GM18870 (cell line): ENCODE measurements around the gene GRB10.

Experiments used
- ATAC-seq: cut with Tn5 transposase; IDR thresholded peaks from one replicate; pipeline ENCODE4 v1.9.1; 2021; ENCODE audit warnings: moderate library complexity; ENCODE audit not compliant: unreplicated experiment

The GRB10 gene

DNA sequence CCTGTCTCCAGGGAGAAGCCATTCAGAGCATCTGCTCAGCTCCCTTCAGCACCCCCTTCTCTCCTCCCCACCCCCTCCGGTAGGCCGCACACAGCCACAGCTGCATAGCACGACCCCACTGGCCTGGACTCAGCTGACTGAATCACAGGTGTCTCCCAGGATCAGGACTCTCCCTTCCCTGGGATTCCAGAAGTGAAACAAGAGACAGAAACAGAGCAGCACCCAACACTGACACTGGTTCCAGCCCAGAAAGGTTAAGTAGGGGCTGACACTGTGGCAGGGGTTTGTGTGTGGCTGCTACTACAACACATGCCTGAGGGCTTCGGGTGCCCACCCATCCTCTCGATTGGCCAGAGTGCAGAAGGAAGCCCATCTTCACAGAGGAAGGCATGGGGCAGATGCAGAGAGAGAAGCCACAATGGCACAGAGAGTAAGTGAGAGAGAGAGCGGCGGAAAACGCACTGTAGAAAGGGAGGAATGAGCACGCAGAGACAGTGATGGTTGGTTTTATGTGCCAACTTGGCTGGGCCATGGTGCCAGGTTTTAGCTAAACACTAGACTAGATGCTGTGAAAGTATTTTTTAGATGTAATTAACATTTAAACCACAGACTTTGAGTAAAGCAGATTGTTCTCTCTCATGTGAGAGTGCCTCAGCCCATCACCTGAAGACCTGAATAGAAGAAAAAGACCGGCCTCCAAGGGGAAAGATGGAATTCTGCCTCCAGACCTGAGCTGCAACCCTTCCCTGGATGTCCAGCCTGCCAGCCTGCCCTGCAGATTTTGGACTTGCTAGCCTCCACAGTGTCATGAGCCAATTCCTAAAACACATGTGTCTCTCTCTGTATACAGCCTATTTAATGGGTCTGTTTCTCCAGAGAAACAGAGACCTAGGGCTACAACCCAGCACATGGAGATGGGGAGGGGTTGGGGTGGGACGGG, 107.5 kb downstream of the GRB10 start:
- ATAC-seq = no peak

DNA sequence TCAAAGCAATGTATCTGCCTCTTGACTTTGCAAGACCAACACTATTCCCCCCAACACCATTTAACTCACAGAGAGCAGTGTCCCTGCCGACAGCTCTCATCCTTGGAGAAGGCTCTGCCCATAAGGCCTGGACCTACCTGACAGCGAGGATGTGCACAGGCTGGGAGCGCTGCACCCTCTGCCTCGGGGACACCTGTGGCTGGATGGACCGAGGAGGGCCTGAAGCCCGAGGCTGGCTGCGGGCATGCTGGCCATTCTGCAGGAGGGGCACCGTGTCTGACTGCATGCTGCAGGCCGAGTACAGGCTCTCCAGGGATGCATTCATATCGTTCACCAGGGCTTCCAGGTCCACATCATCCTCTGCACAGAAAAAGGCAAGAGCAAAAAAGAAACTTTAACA, 108.4 kb downstream of the GRB10 start:
- ATAC-seq = no peak

DNA sequence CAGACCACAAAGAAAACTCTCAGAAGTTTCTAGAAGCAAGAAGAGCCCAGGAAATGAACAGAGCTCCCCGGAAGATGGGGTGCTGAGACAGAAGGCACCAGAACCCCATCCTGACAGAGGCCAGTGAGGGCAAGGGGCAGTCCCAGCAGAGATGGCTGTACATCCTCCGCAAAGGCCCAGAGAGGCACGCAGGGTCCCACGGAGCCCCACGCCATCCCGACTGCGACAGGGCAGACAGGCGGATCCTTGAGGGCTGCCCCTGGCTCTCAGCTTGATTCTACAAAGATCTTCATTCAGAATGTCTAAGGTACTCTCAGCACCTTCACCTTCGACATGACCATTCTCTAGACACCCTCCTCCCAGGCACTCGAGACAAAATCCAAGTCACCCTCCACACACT, 109.6 kb downstream of the GRB10 start:
- no peak for ATAC-seq

DNA sequence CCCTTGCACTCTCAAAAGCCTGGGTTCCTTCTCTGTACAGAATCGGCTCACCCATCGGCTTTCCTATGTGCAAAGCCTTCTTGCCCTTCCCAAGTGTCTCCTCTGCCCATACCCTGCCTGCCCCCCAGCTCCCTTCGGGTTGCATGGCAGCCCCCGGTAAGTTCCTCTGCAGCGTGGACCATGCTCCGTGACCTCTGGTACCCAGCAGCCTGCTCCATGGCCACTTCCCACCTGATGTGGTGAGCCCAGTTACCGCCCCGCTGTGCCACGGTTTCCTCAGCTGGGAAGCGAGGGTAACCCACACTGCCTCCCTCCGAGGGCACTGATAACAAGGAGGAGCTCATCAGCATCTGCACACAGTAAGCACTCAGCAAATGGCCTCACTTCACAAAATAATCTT, 110.7 kb downstream of the GRB10 start:
- no peak for ATAC-seq

DNA sequence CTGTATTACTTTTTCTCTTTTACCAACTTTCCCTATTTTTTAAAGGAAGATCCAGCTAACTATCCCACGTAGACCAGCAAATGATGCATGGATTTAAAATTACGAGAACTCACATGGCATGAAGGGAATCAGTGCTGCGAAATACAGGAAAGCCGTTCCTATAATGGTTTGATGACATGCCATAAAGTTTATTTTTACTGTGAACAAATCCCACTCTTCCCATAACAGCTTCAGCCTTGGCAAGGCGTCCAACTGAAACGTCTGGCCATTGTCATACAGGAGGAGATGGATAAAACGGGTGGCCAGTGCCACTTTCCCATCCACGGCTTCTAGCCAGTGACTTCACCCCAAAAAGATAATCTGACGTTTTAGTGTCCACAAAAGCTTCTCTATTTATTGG, 111.3 kb downstream of the GRB10 start:
- ATAC-seq = no peak

DNA sequence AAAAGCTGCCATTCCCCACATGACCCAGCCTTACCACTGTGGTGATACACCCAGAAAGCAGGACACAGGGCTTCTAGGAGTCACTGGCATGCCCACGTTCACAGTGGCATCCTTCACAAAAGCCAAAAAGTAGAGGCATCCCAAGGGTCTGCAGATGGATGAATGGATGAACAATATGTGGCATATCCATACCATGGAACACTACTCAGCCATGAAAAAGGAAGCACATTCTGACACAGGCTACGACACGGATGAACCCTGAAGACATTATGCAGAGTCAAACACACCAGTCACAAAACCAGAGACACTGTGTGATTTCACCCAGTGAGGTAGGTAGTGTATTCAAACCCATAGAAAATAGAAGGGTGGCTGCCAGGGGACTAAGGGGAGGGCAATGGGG, 112.8 kb downstream of the GRB10 start:
- no peak for ATAC-seq

DNA sequence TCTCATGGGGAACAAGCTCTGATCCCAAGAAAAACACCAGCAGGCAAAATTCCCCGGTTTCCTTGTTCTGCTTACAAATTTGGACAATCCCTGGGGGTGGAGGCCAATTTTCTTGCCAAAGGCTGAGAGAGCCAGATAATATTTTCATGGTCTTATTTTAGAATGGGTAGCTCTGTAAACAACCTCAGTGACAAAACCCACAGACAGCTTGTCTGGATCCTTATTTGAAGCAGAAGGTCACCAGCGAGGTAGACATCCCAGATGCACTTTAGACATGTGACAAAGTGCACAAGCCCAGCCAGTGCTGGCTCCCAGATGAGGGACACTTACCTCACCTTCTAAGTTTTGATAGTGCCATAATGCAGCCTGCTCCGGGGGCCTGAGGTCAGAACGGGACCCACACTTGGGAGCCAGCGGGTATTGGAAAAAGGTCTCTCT, 114.9 kb downstream of the GRB10 start:
- no peak for ATAC-seq

DNA sequence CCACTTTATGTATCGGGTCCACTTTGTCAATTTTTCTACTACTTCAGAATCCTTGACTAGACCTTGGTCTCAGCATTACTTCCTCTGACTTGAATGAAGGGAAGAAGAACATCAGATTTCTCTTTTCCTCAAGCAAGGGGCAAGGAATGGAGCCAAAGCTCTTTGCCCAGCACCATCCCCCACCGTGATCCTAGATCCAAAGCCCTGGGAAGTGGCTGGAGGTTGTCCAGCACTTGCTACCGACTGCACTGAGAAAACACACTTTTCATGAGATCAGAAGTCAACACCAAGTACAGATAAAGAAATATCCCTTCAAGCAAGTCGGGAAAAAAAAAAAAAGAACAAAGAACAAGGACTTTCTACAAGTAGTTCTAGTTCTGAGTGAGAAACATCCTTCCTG, 115.4 kb downstream of the GRB10 start:
- no peak for ATAC-seq

DNA sequence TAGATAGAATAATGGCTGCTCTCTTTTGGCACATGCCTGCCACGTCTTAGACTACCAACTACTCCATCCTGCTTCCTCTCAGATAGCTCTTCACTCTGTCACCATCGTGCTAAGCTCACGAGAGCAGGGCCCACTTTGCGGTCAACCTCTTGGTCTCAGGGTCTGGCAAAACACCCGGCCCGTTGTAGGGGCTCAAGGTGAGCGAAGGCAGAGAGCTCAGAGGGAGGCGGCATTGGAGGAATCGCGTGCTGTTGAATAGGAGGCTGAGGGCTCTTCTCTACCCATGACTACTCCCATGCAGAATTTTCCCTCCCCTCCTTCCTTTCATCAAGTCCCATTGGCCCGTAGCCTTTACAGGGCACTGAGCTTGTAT, 116.6 kb downstream of the GRB10 start:
- no peak for ATAC-seq

DNA sequence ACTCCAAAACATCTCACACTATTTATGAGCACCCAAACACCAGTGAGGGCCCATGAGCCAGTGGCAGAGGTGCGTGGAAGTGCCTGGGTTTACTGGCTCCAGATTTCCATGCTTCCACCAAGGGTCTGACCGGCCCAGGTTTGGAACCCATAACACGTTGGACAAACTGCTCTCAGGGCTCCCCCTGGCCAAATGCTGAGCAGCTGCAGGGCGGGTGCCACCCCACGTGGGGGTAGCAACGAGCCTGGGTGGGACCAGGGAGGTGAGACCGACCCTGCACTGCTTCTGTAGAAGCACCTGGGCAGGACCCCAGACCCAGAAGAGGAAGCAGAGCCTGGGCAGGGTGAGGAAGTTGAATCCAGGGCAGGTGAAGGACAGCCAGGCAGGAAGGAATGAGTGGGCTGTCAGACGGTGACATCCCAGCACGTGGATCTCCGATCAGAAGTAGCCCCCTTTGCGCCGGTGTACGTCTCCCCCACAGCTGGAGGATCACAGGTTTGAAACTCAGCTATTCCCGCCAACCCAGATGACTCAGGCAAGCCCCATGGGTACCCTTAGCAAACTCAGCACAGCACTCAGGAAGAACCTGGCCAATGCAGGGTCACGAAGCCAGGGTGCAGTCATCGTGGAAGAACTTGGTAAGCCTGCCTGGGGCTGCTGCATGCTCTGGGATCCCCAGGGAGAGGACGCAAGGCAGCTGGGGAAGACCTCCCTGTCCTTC, 117.1 kb downstream of the GRB10 start:
- ATAC-seq = no peak

DNA sequence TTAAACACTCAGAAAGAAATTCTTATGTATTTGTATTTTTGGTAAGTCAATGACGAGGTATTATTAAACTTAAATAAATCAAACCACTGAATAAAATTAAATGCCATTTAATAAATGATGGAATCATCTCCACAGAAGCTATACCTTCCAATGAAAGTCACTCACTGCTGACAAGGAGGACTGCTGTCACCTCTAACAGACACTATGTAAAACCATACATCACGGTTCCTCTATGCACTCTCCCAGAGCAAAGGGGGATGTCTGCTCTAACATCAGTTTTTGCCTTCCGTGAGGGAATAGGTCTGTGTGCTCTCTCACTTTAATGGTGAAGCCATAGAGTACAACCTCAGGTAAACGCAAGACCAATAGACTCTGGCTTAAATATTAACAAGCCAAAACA, 117.8 kb downstream of the GRB10 start:
- peak; percentile 34 for ATAC-seq

DNA sequence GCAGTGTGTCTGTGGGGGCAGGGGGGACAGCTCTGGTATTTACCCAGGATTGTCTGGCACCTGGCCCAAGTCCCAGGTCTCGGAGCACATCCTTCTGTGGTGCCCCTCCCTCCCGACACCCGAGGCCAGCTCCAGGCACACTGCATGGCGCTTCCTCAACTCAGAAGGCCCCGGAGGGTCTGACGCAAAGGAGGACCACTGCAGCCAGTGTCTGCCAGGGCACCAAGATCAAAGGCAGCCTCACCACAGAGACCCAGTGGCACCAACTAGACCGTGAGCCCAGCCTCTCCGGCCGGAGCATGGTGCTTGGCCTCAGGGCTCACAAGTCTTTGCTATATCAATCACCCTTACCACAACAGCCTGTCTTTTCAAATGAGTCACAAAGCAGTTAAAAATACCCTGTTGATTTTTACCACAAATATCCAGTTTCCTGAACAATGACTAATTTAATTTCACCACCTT, 118.2 kb downstream of the GRB10 start:
- ATAC-seq = peak; percentile 77

DNA sequence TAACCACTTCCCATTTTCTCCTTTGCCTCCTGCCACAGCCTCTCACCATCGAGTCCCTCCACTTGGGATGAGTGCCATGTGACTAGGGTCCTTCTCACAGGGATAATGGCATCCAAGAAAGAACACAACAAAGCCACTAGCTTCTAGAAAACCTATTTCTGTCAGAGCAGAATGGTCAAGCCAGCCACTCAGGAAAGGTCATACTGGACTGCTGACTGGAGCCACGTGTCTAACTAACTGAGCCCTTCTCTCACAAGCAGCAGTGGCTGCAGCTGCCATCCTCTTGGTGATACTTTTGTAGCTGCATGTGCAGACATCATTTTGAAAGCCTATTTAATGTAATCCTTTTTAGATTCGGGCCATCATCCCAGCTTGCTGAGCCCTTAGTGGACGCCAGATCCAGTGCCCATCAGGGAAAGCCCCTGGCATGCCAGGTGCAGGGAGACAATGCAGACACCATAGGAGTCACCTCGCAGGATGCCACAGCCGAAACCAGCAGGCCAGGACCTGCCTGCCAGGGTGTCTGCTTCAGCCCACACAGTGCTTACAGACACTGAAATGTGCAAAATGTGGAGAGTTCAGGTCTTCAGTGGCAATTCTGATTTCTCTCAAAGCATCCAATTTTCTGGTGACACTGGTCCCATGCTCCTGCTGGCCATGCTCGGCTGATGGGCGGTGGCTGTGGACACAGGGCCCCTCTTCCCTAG, 119.1 kb downstream of the GRB10 start:
- no peak for ATAC-seq

DNA sequence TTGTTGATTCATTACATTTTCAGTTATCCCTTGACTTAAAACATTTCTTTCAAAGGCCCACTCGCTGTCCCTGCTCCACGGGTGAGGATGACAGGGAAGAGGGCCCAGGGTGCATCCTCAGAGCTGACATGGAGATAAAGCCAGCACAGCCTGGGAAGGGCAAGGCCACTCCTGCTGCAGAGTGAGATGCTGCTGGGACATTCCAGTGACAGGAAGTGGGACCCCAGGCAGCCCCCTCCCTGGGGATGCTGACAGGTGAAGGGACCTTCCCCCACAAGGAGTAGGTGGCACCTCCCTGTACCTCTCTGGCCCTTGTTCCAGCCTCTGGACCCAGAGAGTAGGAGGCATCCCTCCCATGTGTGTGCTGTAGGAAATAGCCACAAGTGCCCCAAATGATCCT, 119.7 kb downstream of the GRB10 start:
- no peak for ATAC-seq

DNA sequence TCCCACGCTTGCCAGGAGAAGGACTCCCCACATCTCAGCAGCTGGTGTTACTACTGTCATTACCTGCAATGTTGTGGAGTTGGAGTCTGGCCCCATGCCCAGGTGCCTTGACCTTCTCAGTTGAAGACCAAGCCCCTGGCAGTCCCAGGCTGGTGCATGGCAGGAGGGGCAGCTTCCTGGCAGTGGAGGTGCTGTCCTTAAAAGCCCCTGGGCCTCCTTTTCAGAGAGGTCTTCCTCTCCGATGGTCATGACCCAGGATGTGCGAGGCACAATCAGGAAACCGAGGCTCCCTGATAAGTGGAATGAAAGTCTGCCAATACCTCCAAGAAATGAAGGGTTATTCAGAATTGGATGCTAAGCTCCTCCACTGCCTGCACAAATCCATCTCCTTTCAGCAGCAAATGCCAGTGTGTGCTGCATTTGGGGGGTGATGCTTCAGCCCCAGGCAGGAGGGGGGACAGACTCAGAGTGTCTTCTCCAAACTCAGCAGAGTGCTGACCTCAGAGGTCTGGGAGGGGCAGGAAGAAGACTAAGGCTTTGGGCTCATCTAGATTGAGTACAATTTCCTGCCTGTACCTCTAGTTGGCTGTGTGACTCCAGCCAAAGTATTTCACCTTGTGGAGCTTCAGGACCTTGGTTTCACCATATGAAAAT, 120.5 kb downstream of the GRB10 start:
- ATAC-seq = no peak

DNA sequence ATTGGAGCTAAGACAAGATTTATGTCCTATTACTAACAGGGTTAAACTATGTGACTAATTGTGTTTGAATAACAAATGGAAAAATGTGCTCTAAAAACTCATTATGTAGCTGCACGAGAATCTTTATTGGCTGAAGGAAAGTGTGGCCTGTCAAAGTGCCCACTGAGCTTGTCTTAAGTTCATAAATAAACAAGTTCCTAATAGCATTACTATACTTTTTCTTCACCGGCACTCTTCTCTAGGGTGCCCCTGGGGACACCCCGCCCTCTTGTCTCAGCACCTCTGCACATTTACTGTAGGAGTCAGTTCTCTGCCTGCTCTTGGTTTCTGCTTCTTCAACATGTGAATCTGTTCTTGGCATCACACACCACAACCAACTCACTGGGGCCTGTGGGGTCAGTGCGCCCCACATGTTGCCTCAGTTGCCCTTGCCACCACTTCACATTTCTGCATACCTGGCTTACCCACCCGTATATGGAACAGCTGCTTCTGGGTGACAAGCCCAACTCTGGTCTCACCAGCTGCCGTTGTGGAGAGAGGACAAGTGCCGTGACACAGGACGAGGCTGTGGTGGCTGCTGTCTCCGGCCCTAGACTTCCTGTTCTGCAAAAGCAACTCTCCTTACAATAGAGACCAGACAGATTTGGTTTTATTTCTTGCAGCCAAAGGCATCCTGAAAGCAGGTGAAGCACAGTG, 121.2 kb downstream of the GRB10 start:
- peak; percentile 42 for ATAC-seq

DNA sequence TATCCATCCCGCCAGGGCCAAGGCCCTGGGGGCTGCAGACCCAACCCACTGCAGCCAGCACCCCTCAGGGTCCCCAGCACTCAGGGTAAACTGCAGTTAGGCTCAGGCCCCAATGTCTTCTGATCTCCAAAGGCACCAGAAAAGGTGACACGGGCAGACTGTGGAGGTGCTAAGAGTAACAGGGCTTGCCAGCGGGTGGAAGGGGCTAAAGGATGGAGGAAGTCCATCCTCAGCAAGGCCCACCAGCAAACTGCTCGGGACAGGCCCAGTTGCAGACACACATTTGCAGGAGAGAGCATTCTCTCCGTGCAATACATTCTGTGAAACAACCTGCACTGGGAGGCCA, 121.9 kb downstream of the GRB10 start:
- no peak for ATAC-seq

DNA sequence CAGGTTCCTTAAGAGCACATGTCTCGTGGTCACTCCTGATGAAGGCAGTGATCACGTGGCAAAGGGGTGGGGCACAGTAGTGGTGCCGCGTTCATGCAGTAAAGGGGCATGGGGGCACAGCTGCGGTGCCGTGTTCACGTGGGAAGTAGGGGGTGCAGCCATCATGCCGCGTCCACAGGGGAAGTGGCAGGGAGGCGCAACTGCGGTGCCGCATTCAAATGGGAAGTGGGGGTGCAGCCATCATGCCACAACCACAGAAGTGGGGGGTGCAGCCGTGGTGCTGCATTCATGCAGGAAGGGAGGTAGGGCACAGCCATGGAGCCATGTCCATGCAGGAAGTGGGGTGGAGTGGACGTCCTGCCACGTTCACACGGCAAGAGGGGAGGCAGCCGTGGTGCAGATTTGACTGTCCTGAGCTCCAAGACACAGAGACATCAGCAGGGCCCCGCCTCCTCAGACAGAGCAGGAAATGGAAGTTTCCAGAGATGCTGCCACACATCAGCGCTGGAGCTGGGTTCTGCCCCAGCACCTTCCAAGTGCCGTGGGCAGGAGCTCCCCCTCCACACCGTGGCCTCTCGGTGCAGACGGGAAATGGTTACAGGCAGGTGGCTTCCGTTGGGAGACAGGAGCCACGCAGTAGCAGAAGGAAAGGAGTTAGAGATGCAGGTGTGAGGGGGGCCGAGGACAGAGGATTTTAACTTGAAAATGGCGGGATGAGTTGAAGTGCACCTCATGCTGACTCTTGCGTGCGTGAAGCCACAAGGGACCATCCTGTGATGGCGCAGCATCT, 122.5 kb downstream of the GRB10 start:
- no peak for ATAC-seq

DNA sequence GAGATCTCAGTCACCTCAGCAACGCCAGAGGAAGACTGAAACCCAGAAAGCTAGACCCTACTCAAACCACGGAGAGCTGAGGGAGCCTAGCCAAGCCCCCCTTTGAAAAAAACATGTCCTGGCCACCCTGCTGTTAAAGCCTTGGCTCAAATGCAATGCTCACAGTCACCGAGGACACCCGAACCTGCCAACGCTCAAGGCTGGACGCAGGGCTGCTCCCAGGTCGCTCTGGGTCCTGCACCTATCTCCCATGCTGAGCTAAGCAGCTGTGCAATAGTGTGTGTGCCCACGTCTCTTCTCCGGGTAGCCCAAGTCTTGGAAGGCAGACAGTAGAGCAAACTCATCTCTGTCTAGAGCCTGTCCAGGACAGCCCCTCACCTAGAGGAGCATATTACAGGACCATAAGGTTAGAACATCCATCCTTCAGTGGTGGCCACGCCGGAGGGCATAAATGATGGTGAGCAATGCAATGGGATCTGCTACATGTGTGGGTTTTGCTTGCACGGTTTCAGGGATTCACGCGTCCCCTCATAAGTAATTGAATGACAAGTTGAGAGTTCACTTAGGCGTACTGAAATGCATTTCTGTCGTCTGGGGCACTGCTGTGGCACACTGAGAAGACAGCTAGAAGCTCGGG, 123.2 kb downstream of the GRB10 start:
- no peak for ATAC-seq
